OCI-LY7 (cell line): ENCODE measurements around the gene TULP4. TPM values are rescaled to one million over a fixed set of nuclear protein-coding genes. Genes with fewer than 3 reads are reported as not detected.
A peak's percentile ranks its signal among the peaks of the same experiment; 100 is the strongest.

Experiments
- BruUV-seq: library from RNA; stranded (reverse); fragments of 400-500 nt; replicated peaks from 2 replicates; lab custom pipeline; 2021; lab: Mats Ljungman, UMichigan
- CTCF ChIA-PET: fragments of 300-600 bp; sonication (Branson Sonifier 250); formaldehyde crosslinking; loops from one replicate; lab custom pipeline; 2022; ENCODE audit warnings: antibody characterized with exemption; ENCODE audit not compliant: unreplicated experiment; lab: Charles Lee
- POLR2A ChIA-PET: fragments of 300-600 bp; sonication (Branson Sonifier 250); formaldehyde crosslinking; loops from one replicate; lab custom pipeline; 2022; ENCODE audit warnings: antibody characterized with exemption; lab: Charles Lee
- DNase-seq: peaks from one replicate; pipeline ENCODE4 v3.0.0-alpha.2; 2015; ENCODE audit warnings: low spot score
- H2AFZ ChIP-seq: fragments of 200-600 bp; sonication (generic), shearing (Covaris generic); 2 replicates; pipeline ENCODE4 v1.6.1; 2014; ENCODE audit warnings: mild to moderate bottlenecking, antibody characterized with exemption, low read length, moderate library complexity
- H3K27ac ChIP-seq: fragments of 200-600 bp; sonication (generic); 2 replicates; pipeline ENCODE4 v1.5.1; 2014; ENCODE audit warnings: mixed run types, low read depth, mild to moderate bottlenecking, moderate library complexity, low read length, inconsistent platforms; ENCODE audit not compliant: poor library complexity, severe bottlenecking
- H3K36me3 ChIP-seq: fragments of 200-600 bp; sonication (generic); 2 replicates; pipeline ENCODE4 v1.6.1; 2014; ENCODE audit warnings: mild to moderate bottlenecking, antibody characterized with exemption, low read length, moderate library complexity, mixed read lengths; ENCODE audit not compliant: insufficient read depth
- H3K4me1 ChIP-seq: fragments of 200-600 bp; sonication (generic); 2 replicates; pipeline ENCODE4 v1.5.1; 2014; ENCODE audit warnings: mild to moderate bottlenecking, low read length; ENCODE audit not compliant: insufficient read depth, poor library complexity, severe bottlenecking
- H3K4me2 ChIP-seq: fragments of 200-600 bp; sonication (generic); 2 replicates; pipeline ENCODE4 v1.6.1; 2014; ENCODE audit warnings: mild to moderate bottlenecking, low read length
- H3K4me3 ChIP-seq: fragments of 200-600 bp; sonication (generic); 2 replicates; pipeline ENCODE4 v1.5.1; 2014; ENCODE audit warnings: mild to moderate bottlenecking, low read depth, low read length; ENCODE audit not compliant: poor library complexity, severe bottlenecking
- H3K79me2 ChIP-seq: fragments of 200-600 bp; sonication (generic); 2 replicates; pipeline ENCODE4 v1.6.1; 2016; ENCODE audit warnings: low read depth, mild to moderate bottlenecking, low read length, moderate library complexity, mixed read lengths; ENCODE audit not compliant: insufficient read depth
- H3K9me2 ChIP-seq: fragments of 200-600 bp; sonication (generic); 2 replicates; pipeline ENCODE4 v1.6.1; 2016; ENCODE audit warnings: mild to moderate bottlenecking, low read length, mixed read lengths; ENCODE audit not compliant: insufficient read depth
- H3K9me3 ChIP-seq: fragments of 200-600 bp; sonication (generic); 2 replicates; pipeline ENCODE4 v1.6.1; 2014; ENCODE audit warnings: mild to moderate bottlenecking, mixed run types, low read length, mixed read lengths
- H4K20me1 ChIP-seq: fragments of 200-600 bp; sonication (generic); 2 replicates; pipeline ENCODE4 v1.6.1; 2014; ENCODE audit warnings: mild to moderate bottlenecking, antibody characterized with exemption, low read length, moderate library complexity, mixed read lengths; ENCODE audit not compliant: insufficient read depth
- CTCF ChIP-seq: fragments of 200-600 bp; sonication (generic); conservative IDR thresholded peaks from 2 replicates; pipeline ENCODE4 v1.5.1; 2014; ENCODE audit warnings: mild to moderate bottlenecking, antibody characterized with exemption, low read length, moderate library complexity, mixed read lengths
- EZH2phosphoT487 ChIP-seq: fragments of 200-600 bp; sonication (generic); IDR thresholded peaks from 2 replicates; pipeline ENCODE4 v1.6.1; 2018; ENCODE audit warnings: low read depth, borderline replicate concordance, mild to moderate bottlenecking, mixed run types, antibody characterized with exemption, low read length, moderate library complexity, mixed read lengths
- intact Hi-C: fragments of 100-400 bp; cut with micrococcal nuclease; formaldehyde crosslinking; loops from one replicate; pipeline ENCODE4 v1.10.0; 2022; ENCODE audit not compliant: unreplicated experiment
- total RNA-seq, 2 experiments: library from RNA; depleted of rRNA in 1 of 2; stranded (reverse); fragments of >200 nt in 1 of 2; shearing (Covaris generic) in 1 of 2; gene quantifications; 2 replicates each; pipeline ENCODE4 v1.2.3, GENCODE V29; 2014 to 2022

The TULP4 gene
- total RNA-seq, 2 experiments from 2014 or later: 62.1 to 64.8 TPM

- DNase-seq: no peak
- H3K79me2 ChIP-seq: peaks cover 8% of the 10 kb centered on the region; the same call in 1 of the 2 replicates
- no peak for TF ChIP-seq CTCF
- TF ChIP-seq EZH2phosphoT487: no peak
- H3K9me3 ChIP-seq: no peaks in the 10 kb centered on the region
- H3K4me2 ChIP-seq: peak overlapping the region; percentile 17; the same call in 1 of the 2 replicates
- no peaks in the 10 kb centered on the region for H3K9me2 ChIP-seq
- ChIA-PET CTCF (interaction anchor here (0.6 kb wide), 1 partner anchor 428 kb away, joined by 4 read pairs; no protein-coding TSS in a partner anchor), POLR2A (no interaction called here)
- H3K27ac ChIP-seq: no peak overlapping the region
- H3K4me1 ChIP-seq: peaks cover 16% of the 10 kb centered on the region
- intact Hi-C loops: no loop called here
- no peaks in the 10 kb centered on the region; the same call in 1 of the 2 replicates for H3K36me3 ChIP-seq
- no peaks in the 10 kb centered on the region for H4K20me1 ChIP-seq
- H3K4me3 ChIP-seq: no peak overlapping the region
- H2AFZ ChIP-seq: no peak overlapping the region
- no TSS peak for BruUV-seq
Measured at GRCh38 chr6:158284007-158284875, 28.0 kb upstream of the TULP4 start.

- Histone ChIP-seq H3K36me3 (no peaks in the 10 kb centered on the region; the same call in 1 of the 2 replicates), H3K9me3 (no peaks in the 10 kb centered on the region), H3K79me2 (peaks cover 15% of the 10 kb centered on the region; the same call in 1 of the 2 replicates), H3K4me2 (no peak overlapping the region), H3K9me2 (no peaks in the 10 kb centered on the region), H3K27ac (no peak overlapping the region), H3K4me1 (peaks cover 24% of the 10 kb centered on the region), H4K20me1 (no peaks in the 10 kb centered on the region), H3K4me3 (no peak overlapping the region), H2AFZ (no peak overlapping the region)
- ChIA-PET CTCF (no interaction called here), POLR2A (interaction anchor here (0.6 to 1.0 kb wide), 2 partner anchors 26 to 119 kb away, joined by 3 read pairs; no protein-coding TSS in a partner anchor)
- no peak for DNase-seq
- BruUV-seq: no TSS peak
- intact Hi-C loops: no loop called here
- TF ChIP-seq EZH2phosphoT487 (no peak), CTCF (no peak)
Measured at GRCh38 chr6:158284876-158285655, 27.2 kb upstream of the TULP4 start.
